GM12872 (cell line): Measurements from ENCODE around the gene SQOR.

Source experiments
- CTCF ChIP-seq: IDR thresholded peaks from 3 replicates; pipeline ENCODE4 v1.5.1; 2011; ENCODE audit warnings: low read depth, mild to moderate bottlenecking, low read length, moderate library complexity; ENCODE audit not compliant: insufficient read depth

SQOR gene

GRCh38 chr15:45701108-45701507 lies 66.3 kb downstream of the SQOR start:
- no peak for TF ChIP-seq CTCF

- no peak for TF ChIP-seq CTCF
Measured at GRCh38 chr15:45702041-45702440, 67.2 kb downstream of the SQOR start.

GRCh38 chr15:45703670-45704328 lies 69.0 kb downstream of the SQOR start:
- TF ChIP-seq CTCF, result peak; percentile 31; the same call in 1 of the 3 replicates

- TF ChIP-seq CTCF, result no peak
Measured at GRCh38 chr15:45704329-45705249, 69.8 kb downstream of the SQOR start.

- TF ChIP-seq CTCF, result peak; percentile 89
Measured at GRCh38 chr15:45705510-45706473, 71.0 kb downstream of the SQOR start.

GRCh38 chr15:45710657-45711056 lies 75.8 kb downstream of the SQOR start:
- no peak for TF ChIP-seq CTCF
